Thoracic aorta (tissue), 2 donors: ENCODE data around the gene GJB3. TPM values are rescaled to one million over a fixed set of nuclear protein-coding genes. Genes with fewer than 3 reads are reported as not detected.
A peak's percentile ranks its signal among the peaks of the same experiment; 100 is the strongest.
"Not testable (repeated sequence)": the region's sequence is repeated elsewhere in the genome, so short reads cannot be mapped to it uniquely, and the experiment has no call there.

Source experiments
- ATAC-seq: fragments of 150-250 bp; one replicate; pipeline ENCODE4 v1.8.0; 2017; ENCODE audit warnings: low read depth; ENCODE audit not compliant: insufficient number of reproducible peaks, low FRiP score
- DNase-seq: peaks from one replicate; pipeline ENCODE4 v3.0.0-alpha.2; 2020; ENCODE audit warnings: low spot score
- H3K27ac ChIP-seq, 2 donors: fragments of 200-600 bp; sonication (generic); 1 replicate in 1 of 2; 2 replicates in 1 of 2; pipeline ENCODE4 v1.5.1; 2016; ENCODE audit warnings: mild to moderate bottlenecking in 2 of 2, moderate library complexity in 2 of 2
- H3K27me3 ChIP-seq: fragments of 200-600 bp; sonication (generic); replicated peaks from 2 replicates; pipeline ENCODE4 v1.6.0; 2016; ENCODE audit warnings: mild to moderate bottlenecking; ENCODE audit not compliant: insufficient read depth
- H3K36me3 ChIP-seq: fragments of 200-600 bp; sonication (generic); one replicate; pipeline ENCODE4 v1.5.1; 2016
- H3K4me1 ChIP-seq, 2 donors: fragments of 200-600 bp; sonication (generic); 1 replicate in 1 of 2; 2 replicates in 1 of 2; pipeline versions ENCODE4 v1.5.1 to v1.6.0; 2016; ENCODE audit warnings: low read depth in 2 of 2, mild to moderate bottlenecking in 1 of 2; ENCODE audit not compliant: control insufficient read depth in 1 of 2
- H3K4me3 ChIP-seq: fragments of 200-600 bp; sonication (generic); 2 replicates; pipeline ENCODE4 v1.5.1; 2016; ENCODE audit warnings: mild to moderate bottlenecking
- H3K9me3 ChIP-seq: fragments of 200-600 bp; sonication (generic); 2 replicates; pipeline ENCODE4 v1.5.1; 2016
- total RNA-seq, 2 donors: library from RNA; depleted of rRNA; stranded (reverse); fragments of >200 nt; gene quantifications; one replicate each; pipeline versions ENCODE4 v1.1.0 to v1.2.3, GENCODE V29; 2016
- TF ChIP-seq, protein P1 (sequence below): fragments of 200-600 bp; sonication (generic); IDR thresholded peaks from one replicate; pipeline ENCODE4 v1.5.1; 2019; ENCODE audit warnings: antibody characterized with exemption

Gene GJB3
- total RNA-seq, 2 donors from 2014 or later: 0.28 to 0.54 TPM

DNA sequence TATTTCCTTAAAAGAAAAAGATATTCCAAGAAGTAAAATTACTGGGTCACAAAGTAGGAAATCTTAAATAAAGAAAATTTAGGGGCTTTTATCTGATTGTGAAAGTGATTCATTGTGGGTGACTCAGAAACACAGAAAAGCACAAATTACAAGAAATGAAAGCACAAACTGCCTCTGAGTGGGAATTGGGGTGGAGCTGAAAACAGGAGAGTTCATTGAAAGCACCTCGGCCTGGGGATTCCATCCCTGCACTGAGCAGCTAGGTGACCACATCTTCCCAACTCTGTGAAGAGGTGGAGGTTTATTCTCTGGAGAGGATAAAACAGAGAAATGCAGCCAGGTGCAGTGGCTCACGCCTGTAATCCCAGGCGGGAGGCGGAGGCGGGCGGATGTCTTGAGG is 19.2 kb downstream of the GJB3 start:
- Histone ChIP-seq H3K4me3 (no peak overlapping the region), H3K36me3 (no peaks in the 10 kb centered on the region), H3K4me1 (peaks cover 0 to 17% of the 10 kb centered on the region in 2 donors), H3K27ac (no peak overlapping the region), H3K27me3 (no peaks in the 10 kb centered on the region), H3K9me3 (no peaks in the 10 kb centered on the region)
- TF ChIP-seq, protein P1, sequence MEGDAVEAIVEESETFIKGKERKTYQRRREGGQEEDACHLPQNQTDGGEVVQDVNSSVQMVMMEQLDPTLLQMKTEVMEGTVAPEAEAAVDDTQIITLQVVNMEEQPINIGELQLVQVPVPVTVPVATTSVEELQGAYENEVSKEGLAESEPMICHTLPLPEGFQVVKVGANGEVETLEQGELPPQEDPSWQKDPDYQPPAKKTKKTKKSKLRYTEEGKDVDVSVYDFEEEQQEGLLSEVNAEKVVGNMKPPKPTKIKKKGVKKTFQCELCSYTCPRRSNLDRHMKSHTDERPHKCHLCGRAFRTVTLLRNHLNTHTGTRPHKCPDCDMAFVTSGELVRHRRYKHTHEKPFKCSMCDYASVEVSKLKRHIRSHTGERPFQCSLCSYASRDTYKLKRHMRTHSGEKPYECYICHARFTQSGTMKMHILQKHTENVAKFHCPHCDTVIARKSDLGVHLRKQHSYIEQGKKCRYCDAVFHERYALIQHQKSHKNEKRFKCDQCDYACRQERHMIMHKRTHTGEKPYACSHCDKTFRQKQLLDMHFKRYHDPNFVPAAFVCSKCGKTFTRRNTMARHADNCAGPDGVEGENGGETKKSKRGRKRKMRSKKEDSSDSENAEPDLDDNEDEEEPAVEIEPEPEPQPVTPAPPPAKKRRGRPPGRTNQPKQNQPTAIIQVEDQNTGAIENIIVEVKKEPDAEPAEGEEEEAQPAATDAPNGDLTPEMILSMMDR: no peak
- DNase-seq: no peak
- ATAC-seq: no peak

DNA sequence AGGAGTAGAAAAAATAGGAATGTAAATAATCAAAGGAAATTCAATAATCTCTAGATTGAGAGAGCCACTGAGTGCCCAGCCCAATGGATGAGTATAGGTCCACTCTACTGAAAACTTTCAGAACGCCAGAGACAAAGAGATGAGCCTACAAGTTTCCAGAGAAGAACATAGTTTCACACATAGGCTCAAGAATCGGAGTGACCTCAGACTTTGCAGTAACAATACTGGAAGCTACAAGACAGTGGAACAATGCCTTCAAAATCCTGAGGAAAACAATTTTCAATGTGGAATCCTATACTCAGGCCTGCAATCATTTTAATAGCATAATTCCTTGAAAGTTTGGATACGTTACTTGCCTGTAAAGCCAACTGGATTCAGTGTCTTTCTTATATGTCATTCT is 22.8 kb downstream of the GJB3 start:
- no peak for DNase-seq
- peaks cover 0 to 10% of the 10 kb centered on the region in 2 donors for H3K4me1 ChIP-seq
- no peak overlapping the region for H3K4me3 ChIP-seq
- H3K36me3 ChIP-seq: no peaks in the 10 kb centered on the region
- TF ChIP-seq, protein P1: no peak
- H3K27me3 ChIP-seq: no peaks in the 10 kb centered on the region
- ATAC-seq: no peak
- H3K27ac ChIP-seq: no peak overlapping the region
- no peaks in the 10 kb centered on the region for H3K9me3 ChIP-seq

DNA sequence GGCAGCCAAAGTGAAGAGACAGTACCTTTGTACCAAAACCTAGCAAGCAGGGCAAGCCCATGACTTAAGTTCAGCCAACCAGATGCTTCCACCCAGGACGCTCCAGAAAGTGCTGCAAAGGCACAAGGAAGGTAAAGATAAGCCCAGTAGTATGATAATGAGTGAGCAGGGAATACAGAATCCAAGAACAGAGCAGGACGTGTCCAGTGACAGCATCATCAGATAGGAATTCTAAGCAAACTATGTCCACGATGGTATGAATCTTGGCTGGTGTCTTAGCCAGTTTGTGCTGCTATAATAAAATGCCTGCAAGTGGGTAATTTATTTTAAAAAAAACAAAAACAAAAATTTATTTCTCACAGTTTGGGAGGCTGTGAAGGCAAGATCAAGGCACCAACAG is 25.4 kb downstream of the GJB3 start:
- ATAC-seq: no peak
- Histone ChIP-seq H3K4me3 (no peak overlapping the region), H3K9me3 (no peaks in the 10 kb centered on the region), H3K36me3 (no peaks in the 10 kb centered on the region), H3K27me3 (no peaks in the 10 kb centered on the region), H3K4me1 (peaks cover 0 to 4% of the 10 kb centered on the region in 2 donors), H3K27ac (no peak overlapping the region)
- TF ChIP-seq, protein P1: no peak
- DNase-seq: no peak

DNA sequence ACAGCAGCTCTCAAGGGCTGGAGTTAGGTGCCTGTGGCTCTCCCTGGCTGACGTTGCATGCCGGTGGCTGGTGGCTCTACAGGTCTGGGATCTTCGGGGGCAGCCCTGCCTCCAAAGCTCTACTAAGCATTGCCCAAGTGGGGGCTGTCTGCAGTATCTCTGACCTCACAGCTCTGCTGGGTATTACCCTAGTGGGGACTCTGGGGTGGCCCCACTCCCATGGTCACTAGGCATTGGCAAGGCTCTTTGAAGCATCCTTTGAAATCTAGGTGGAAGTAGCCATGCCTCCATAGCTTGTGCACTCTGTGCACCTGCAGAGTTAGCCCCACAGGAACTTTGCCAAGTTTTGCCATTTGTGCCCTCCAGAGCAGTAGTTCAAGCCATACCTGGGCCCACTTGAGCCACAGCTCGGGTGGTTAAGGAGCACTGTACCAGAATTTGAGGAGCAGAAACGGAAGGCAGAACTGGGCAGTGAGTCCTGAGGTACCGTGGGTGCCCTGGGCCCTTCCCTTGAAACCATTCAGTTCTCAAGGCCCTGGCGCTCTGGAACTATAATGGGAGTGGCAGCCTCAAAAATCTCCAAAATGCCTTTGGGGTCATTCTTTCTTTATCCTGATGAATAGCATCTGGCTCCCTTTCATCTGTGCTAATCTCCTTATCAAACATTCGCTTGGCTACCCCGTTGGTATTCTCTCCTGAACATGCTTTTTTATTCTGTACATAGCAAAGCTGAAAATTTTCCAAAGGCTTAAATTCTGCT is 27.2 kb downstream of the GJB3 start:
- no peak overlapping the region for H3K4me3 ChIP-seq
- TF ChIP-seq, protein P1: no peak
- H3K9me3 ChIP-seq: no peaks in the 10 kb centered on the region
- DNase-seq (no peak), ATAC-seq (no peak)
- peaks cover 2 to 4% of the 10 kb centered on the region in 2 donors for H3K4me1 ChIP-seq
- H3K27me3 ChIP-seq: no peaks in the 10 kb centered on the region
- no peak overlapping the region for H3K27ac ChIP-seq
- H3K36me3 ChIP-seq: no peaks in the 10 kb centered on the region

DNA sequence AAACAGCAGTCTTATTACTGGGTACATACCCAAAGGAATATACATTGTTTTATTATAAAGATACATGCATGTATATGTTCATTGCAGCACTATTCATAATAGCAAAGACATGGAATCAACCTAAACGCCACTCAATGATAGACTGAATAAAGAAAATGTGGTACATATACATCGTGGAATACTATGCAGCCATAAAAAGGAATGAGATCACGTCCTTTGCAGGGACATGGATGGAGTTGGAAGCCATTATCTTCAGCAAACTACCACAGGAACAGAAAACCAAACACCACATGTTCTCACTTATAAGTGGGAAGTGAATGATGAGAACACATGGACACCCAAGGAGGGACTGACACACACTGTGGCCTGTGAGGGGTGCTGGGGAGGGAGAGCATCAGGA is 29.8 kb downstream of the GJB3 start:
- H3K4me1 ChIP-seq: peaks cover 13 to 16% of the 10 kb centered on the region in 2 donors
- H3K4me3 ChIP-seq, DNase-seq, H3K36me3 ChIP-seq, H3K27me3 ChIP-seq, H3K27ac ChIP-seq, ATAC-seq, H3K9me3 ChIP-seq: not testable (repeated sequence)

DNA sequence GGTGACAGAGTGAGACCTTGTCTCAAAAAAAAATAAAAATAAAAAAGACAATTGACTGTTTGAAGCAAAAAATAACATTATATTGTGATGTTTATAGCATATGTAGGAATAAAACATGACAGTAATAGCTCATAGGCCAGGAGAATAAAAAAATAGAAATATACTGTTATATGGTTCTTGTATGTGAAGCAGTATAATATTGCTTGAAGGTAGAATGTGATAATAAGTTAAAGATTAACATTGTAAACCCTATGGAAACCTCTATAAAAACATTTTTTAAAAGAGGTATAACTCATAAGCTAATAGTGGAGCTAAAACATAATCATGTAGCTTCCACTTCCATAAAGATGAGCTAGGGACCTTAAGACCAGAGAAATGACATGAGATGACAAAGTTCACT is 35.3 kb downstream of the GJB3 start:
- Histone ChIP-seq H3K27me3 (no peaks in the 10 kb centered on the region), H3K9me3 (no peaks in the 10 kb centered on the region), H3K4me3 (peak overlapping the region; percentile 12), H3K36me3 (no peaks in the 10 kb centered on the region), H3K27ac (peak overlapping the region; percentile 27 to 68), H3K4me1 (peaks cover 27 to 32% of the 10 kb centered on the region in 2 donors)
- TF ChIP-seq, protein P1: no peak
- DNase-seq (no peak), ATAC-seq (no peak)
